Coronary artery (tissue), 2 donors: ENCODE measurements around the gene BRINP3.

Source experiments
- DNase-seq: peaks from one replicate; pipeline ENCODE4 v3.0.0-alpha.2; 2017; ENCODE audit warnings: low spot score
- H3K27ac ChIP-seq, 2 donors: fragments of 200-600 bp; sonication (generic); one replicate each; pipeline ENCODE4 v1.5.1; 2016 to 2019
- H3K4me3 ChIP-seq: fragments of 200-600 bp; sonication (generic); 2 replicates; pipeline ENCODE4 v1.5.1; 2016; ENCODE audit warnings: mild to moderate bottlenecking, moderate library complexity
- TF ChIP-seq, protein P1 (sequence below): fragments of 200-600 bp; sonication (generic); IDR thresholded peaks from one replicate; pipeline ENCODE4 v1.5.1; 2019; ENCODE audit warnings: antibody characterized with exemption

The BRINP3 gene

DNA sequence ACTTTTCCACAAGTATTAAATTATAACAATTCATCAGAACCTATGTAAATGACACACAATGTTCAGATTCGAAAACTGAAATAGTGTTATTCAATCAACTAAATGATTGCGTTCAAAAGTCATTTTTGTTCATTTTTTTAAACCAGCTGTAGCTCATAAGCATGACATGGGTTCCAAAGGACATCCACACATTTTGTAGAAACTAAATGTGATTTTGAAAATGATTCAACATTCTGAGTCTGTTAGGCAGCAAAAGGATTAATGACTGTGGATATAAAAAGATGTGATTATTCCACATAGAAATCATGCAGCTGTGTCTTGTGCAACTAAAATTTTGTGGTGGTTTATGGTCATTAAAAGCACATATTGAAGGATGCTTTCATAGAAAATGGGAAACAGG lies 204.5 kb downstream of the BRINP3 start:
- no peak overlapping the region for H3K4me3 ChIP-seq
- DNase-seq, result no peak
- no peak overlapping the region for H3K27ac ChIP-seq
- TF ChIP-seq, protein P1, sequence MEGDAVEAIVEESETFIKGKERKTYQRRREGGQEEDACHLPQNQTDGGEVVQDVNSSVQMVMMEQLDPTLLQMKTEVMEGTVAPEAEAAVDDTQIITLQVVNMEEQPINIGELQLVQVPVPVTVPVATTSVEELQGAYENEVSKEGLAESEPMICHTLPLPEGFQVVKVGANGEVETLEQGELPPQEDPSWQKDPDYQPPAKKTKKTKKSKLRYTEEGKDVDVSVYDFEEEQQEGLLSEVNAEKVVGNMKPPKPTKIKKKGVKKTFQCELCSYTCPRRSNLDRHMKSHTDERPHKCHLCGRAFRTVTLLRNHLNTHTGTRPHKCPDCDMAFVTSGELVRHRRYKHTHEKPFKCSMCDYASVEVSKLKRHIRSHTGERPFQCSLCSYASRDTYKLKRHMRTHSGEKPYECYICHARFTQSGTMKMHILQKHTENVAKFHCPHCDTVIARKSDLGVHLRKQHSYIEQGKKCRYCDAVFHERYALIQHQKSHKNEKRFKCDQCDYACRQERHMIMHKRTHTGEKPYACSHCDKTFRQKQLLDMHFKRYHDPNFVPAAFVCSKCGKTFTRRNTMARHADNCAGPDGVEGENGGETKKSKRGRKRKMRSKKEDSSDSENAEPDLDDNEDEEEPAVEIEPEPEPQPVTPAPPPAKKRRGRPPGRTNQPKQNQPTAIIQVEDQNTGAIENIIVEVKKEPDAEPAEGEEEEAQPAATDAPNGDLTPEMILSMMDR, result no peak

DNA sequence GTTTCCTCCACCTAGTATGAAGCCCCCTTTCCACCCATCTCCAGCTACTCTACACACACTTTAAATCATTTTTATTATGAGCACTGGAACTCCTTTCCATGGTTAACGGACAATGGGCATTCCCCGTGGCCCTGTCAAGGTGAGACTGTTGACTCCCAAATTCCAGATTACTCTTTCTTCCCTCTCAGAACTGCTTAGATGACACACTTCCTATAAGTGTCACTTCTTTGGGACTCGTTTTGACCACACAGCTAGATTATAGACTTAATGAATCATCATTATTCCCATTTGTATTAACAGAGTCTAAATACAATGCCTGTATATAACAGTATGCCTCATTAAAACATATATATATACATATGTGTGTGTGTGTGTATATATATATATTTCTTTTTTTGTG lies 215.1 kb downstream of the BRINP3 start:
- TF ChIP-seq, protein P1, result no peak
- DNase-seq, result no peak
- no peak overlapping the region for H3K4me3 ChIP-seq
- no peak overlapping the region for H3K27ac ChIP-seq

DNA sequence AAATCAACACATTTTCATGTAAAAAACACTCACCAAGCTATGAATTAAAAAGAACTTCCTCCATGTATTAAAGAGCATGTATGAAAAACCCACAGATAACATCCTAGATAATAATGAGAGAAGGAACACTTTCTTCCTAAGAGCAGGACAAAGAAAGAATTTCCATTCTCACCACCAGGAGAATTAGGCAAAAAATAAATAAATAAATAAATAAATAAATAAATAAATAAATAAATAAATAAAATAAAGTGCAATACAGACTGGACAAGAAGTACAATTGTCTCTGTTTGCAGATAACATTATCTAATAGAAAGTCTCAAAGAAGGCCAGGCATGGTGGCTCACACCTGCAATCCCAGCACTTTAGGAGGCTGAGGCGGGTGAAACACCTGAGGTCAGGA lies 218.2 kb downstream of the BRINP3 start:
- Histone ChIP-seq H3K27ac (no peak overlapping the region), H3K4me3 (no peak overlapping the region)
- TF ChIP-seq, protein P1, result no peak
- DNase-seq, result no peak

DNA sequence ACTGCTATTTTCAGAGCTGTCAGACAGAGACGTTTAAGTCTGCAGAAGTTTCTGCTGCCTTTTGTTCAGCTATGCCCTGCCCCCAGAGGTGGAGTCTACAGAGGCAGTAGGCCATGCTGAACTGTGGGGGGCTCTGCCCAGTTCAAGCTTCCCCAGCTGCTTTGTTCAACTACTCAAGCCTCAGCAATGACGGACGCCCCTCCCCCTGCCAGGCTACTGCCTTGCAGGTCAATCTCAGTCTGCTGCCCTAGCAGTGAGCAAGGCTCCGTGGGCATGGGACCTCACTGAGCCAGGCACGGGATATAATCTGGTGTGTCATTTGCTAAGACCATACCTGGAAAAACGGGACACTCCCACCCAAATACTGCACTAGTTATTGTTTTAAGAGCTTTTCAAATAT lies 219.7 kb downstream of the BRINP3 start:
- no peak overlapping the region for H3K4me3 ChIP-seq
- TF ChIP-seq, protein P1, result no peak
- DNase-seq, result no peak
- no peak overlapping the region for H3K27ac ChIP-seq

DNA sequence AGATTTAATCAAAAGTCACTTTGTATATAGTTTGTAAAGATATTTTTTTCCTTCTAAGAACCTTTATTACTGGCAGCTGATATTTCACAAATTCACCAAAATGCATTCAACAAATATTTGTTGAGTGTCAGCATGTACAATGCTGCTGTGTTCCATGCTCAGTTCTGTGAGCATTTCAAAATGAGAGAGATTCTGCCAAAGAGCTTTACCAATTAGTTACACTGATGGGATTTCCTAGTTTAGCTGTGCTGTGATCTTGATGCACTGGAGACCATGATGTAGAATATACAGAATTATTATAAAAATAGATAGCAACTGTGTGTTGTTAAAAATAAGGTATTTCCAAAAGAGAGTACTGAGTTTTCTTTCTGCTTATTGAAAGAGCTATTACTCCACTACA lies 225.6 kb downstream of the BRINP3 start:
- no peak for DNase-seq
- H3K27ac ChIP-seq, result no peak overlapping the region
- TF ChIP-seq, protein P1, result no peak
- no peak overlapping the region for H3K4me3 ChIP-seq

DNA sequence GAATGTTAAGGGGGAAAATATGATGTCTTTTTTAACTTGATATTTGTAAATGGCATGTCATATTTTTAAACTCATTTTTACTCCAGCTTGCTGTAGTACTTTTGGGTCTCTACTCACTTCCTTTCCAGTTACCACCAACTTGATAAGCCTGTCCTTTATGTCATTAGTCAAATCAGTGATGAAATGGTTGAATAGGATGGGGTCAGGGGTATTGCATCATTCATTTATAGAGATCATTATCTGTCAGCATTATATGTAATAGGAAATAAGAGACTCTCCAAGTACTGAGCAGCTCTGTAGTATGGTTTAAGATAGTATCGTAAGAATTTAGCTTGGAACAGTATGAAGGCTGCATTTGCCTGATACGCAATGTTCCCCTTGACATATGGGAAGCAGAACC lies 227.3 kb downstream of the BRINP3 start:
- TF ChIP-seq, protein P1, result no peak
- no peak overlapping the region for H3K4me3 ChIP-seq
- H3K27ac ChIP-seq, result no peak overlapping the region
- no peak for DNase-seq

DNA sequence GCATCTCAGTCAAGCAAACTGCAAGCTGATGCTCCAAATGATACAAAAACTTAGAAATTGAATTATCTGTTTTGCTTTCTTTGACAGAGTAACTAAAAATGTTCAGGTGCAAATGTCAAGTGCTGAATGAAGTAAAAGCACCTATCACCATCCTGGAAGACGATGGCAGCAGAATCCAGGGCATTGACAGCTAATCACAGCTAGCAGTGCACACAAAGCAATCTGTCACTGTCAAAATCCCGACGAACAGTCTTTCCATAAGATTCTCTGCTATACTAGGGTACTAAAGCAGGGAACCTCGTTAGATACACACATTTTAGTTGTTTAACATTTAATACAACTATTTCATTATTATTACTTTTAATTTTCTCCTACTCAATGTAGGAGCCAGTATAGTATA lies 233.3 kb downstream of the BRINP3 start:
- no peak overlapping the region for H3K4me3 ChIP-seq
- no peak for DNase-seq
- no peak overlapping the region for H3K27ac ChIP-seq
- TF ChIP-seq, protein P1, result no peak
